ENCODE results near the gene HHIPL1. TPM values are rescaled to one million over a fixed set of nuclear protein-coding genes. Genes with fewer than 3 reads are reported as not detected.
A peak's percentile ranks its signal among the peaks of the same experiment; 100 is the strongest.

HHIPL1 gene
- polyA plus RNA-seq, 2 donors: 0.14 to 0.28 TPM

GRCh38 chr14:99609245-99610170 is 35.4 kb upstream of the HHIPL1 start:
- 66 to 75% methylated on average over 10 of the region's 10 CpGs for WGBS, 2 donors
- H3K36me3 ChIP-seq (ENCODE audit: control insufficient read depth in 2 of 2, insufficient read depth in 2 of 2, low read length in 1 of 2): no peaks in the 10 kb centered on the region
- H3K27ac ChIP-seq (ENCODE audit: low read depth in 2 of 2, low read length in 1 of 2): no peak overlapping the region
- no peak overlapping the region for H3K4me3 ChIP-seq (ENCODE audit: low read depth in 1 of 2, low read length in 2 of 2)
- H3K27me3 ChIP-seq (ENCODE audit: control insufficient read depth in 1 of 2, insufficient read depth in 2 of 2, low read length in 2 of 2): no peaks in the 10 kb centered on the region
- H3K4me1 ChIP-seq (ENCODE audit: control insufficient read depth in 2 of 2, insufficient read depth in 2 of 2, low read length in 1 of 2): peaks cover 9 to 14% of the 10 kb centered on the region in 2 donors
- H3K9me3 ChIP-seq (ENCODE audit: control insufficient read depth in 2 of 2, insufficient read depth in 1 of 2, low read depth in 1 of 2, low read length in 1 of 2): no peaks in the 10 kb centered on the region

GRCh38 chr14:99611646-99612045 is 33.3 kb upstream of the HHIPL1 start:
- H3K4me1 ChIP-seq (ENCODE audit: control insufficient read depth in 2 of 2, insufficient read depth in 2 of 2, low read length in 1 of 2): peaks cover 6 to 8% of the 10 kb centered on the region in 2 donors
- peak overlapping the region; percentile 84 to 90 for H3K27ac ChIP-seq (ENCODE audit: low read depth in 2 of 2, low read length in 1 of 2)
- WGBS, 2 donors: 84 to 92% methylated on average over 4 of the region's 4 CpGs
- no peaks in the 10 kb centered on the region for H3K9me3 ChIP-seq (ENCODE audit: control insufficient read depth in 2 of 2, insufficient read depth in 1 of 2, low read depth in 1 of 2, low read length in 1 of 2)
- H3K27me3 ChIP-seq (ENCODE audit: control insufficient read depth in 1 of 2, insufficient read depth in 2 of 2, low read length in 2 of 2): no peaks in the 10 kb centered on the region
- no peak overlapping the region for H3K4me3 ChIP-seq (ENCODE audit: low read depth in 1 of 2, low read length in 2 of 2)
- no peaks in the 10 kb centered on the region for H3K36me3 ChIP-seq (ENCODE audit: control insufficient read depth in 2 of 2, insufficient read depth in 2 of 2, low read length in 1 of 2)

GRCh38 chr14:99612071-99612737 is 32.7 kb upstream of the HHIPL1 start:
- Histone ChIP-seq H3K9me3 (ENCODE audit: control insufficient read depth in 2 of 2, insufficient read depth in 1 of 2, low read depth in 1 of 2, low read length in 1 of 2) (no peaks in the 10 kb centered on the region), H3K27me3 (ENCODE audit: control insufficient read depth in 1 of 2, insufficient read depth in 2 of 2, low read length in 2 of 2) (no peaks in the 10 kb centered on the region), H3K36me3 (ENCODE audit: control insufficient read depth in 2 of 2, insufficient read depth in 2 of 2, low read length in 1 of 2) (no peaks in the 10 kb centered on the region), H3K4me1 (ENCODE audit: control insufficient read depth in 2 of 2, insufficient read depth in 2 of 2, low read length in 1 of 2) (peaks cover 6 to 8% of the 10 kb centered on the region in 2 donors), H3K4me3 (ENCODE audit: low read depth in 1 of 2, low read length in 2 of 2) (peak overlapping the region in 1 of 2 donors; percentile 0), H3K27ac (ENCODE audit: low read depth in 2 of 2, low read length in 1 of 2) (peak overlapping the region; percentile 94 to 98)
- 50 to 51% methylated on average over 11 of the region's 11 CpGs for WGBS, 2 donors

GRCh38 chr14:99612738-99613330 is 32.1 kb upstream of the HHIPL1 start:
- Histone ChIP-seq H3K27ac (ENCODE audit: low read depth in 2 of 2, low read length in 1 of 2) (peak overlapping the region; percentile 94 to 98), H3K36me3 (ENCODE audit: control insufficient read depth in 2 of 2, insufficient read depth in 2 of 2, low read length in 1 of 2) (no peaks in the 10 kb centered on the region), H3K4me1 (ENCODE audit: control insufficient read depth in 2 of 2, insufficient read depth in 2 of 2, low read length in 1 of 2) (peaks cover 6 to 8% of the 10 kb centered on the region in 2 donors), H3K4me3 (ENCODE audit: low read depth in 1 of 2, low read length in 2 of 2) (peak overlapping the region in 1 of 2 donors; percentile 0), H3K9me3 (ENCODE audit: control insufficient read depth in 2 of 2, insufficient read depth in 1 of 2, low read depth in 1 of 2, low read length in 1 of 2) (no peaks in the 10 kb centered on the region), H3K27me3 (ENCODE audit: control insufficient read depth in 1 of 2, insufficient read depth in 2 of 2, low read length in 2 of 2) (no peaks in the 10 kb centered on the region)
- WGBS, 2 donors: 47 to 65% methylated on average over 8 of the region's 8 CpGs

GRCh38 chr14:99615497-99616157 is 29.3 kb upstream of the HHIPL1 start:
- peak overlapping the region in 1 of 2 donors; percentile 45 for H3K27ac ChIP-seq (ENCODE audit: low read depth in 2 of 2, low read length in 1 of 2)
- WGBS, 2 donors: 17 to 34% methylated on average over 7 of the region's 7 CpGs
- H3K4me3 ChIP-seq (ENCODE audit: low read depth in 1 of 2, low read length in 2 of 2): no peak overlapping the region
- no peaks in the 10 kb centered on the region for H3K36me3 ChIP-seq (ENCODE audit: control insufficient read depth in 2 of 2, insufficient read depth in 2 of 2, low read length in 1 of 2)
- no peaks in the 10 kb centered on the region for H3K9me3 ChIP-seq (ENCODE audit: control insufficient read depth in 2 of 2, insufficient read depth in 1 of 2, low read depth in 1 of 2, low read length in 1 of 2)
- H3K27me3 ChIP-seq (ENCODE audit: control insufficient read depth in 1 of 2, insufficient read depth in 2 of 2, low read length in 2 of 2): no peaks in the 10 kb centered on the region
- H3K4me1 ChIP-seq (ENCODE audit: control insufficient read depth in 2 of 2, insufficient read depth in 2 of 2, low read length in 1 of 2): peaks cover 6 to 8% of the 10 kb centered on the region in 2 donors

GRCh38 chr14:99616832-99617800 is 27.8 kb upstream of the HHIPL1 start:
- peaks cover 6 to 9% of the 10 kb centered on the region in 2 donors for H3K4me1 ChIP-seq (ENCODE audit: control insufficient read depth in 2 of 2, insufficient read depth in 2 of 2, low read length in 1 of 2)
- WGBS, 2 donors: 79% methylated on average over 16 of the region's 16 CpGs
- no peaks in the 10 kb centered on the region for H3K36me3 ChIP-seq (ENCODE audit: control insufficient read depth in 2 of 2, insufficient read depth in 2 of 2, low read length in 1 of 2)
- no peaks in the 10 kb centered on the region for H3K9me3 ChIP-seq (ENCODE audit: control insufficient read depth in 2 of 2, insufficient read depth in 1 of 2, low read depth in 1 of 2, low read length in 1 of 2)
- H3K27me3 ChIP-seq (ENCODE audit: control insufficient read depth in 1 of 2, insufficient read depth in 2 of 2, low read length in 2 of 2): no peaks in the 10 kb centered on the region
- H3K27ac ChIP-seq (ENCODE audit: low read depth in 2 of 2, low read length in 1 of 2): no peak overlapping the region
- no peak overlapping the region for H3K4me3 ChIP-seq (ENCODE audit: low read depth in 1 of 2, low read length in 2 of 2)

- peaks cover 0 to 13% of the 10 kb centered on the region in 2 donors for H3K4me1 ChIP-seq (ENCODE audit: control insufficient read depth in 2 of 2, insufficient read depth in 2 of 2, low read length in 1 of 2)
- H3K27ac ChIP-seq (ENCODE audit: low read depth in 2 of 2, low read length in 1 of 2): peak overlapping the region in 1 of 2 donors; percentile 53
- H3K27me3 ChIP-seq (ENCODE audit: control insufficient read depth in 1 of 2, insufficient read depth in 2 of 2, low read length in 2 of 2): no peaks in the 10 kb centered on the region
- no peak overlapping the region for H3K4me3 ChIP-seq (ENCODE audit: low read depth in 1 of 2, low read length in 2 of 2)
- H3K36me3 ChIP-seq (ENCODE audit: control insufficient read depth in 2 of 2, insufficient read depth in 2 of 2, low read length in 1 of 2): no peaks in the 10 kb centered on the region
- WGBS, 2 donors: 58 to 69% methylated on average over 13 of the region's 13 CpGs
- no peaks in the 10 kb centered on the region for H3K9me3 ChIP-seq (ENCODE audit: control insufficient read depth in 2 of 2, insufficient read depth in 1 of 2, low read depth in 1 of 2, low read length in 1 of 2)
These were observed 24.8 kb upstream of the HHIPL1 start for GRCh38 chr14:99619835-99620834.

GRCh38 chr14:99621948-99622347 is 23.0 kb upstream of the HHIPL1 start:
- Histone ChIP-seq H3K36me3 (ENCODE audit: control insufficient read depth in 2 of 2, insufficient read depth in 2 of 2, low read length in 1 of 2) (no peaks in the 10 kb centered on the region), H3K4me1 (ENCODE audit: control insufficient read depth in 2 of 2, insufficient read depth in 2 of 2, low read length in 1 of 2) (peaks cover 0 to 15% of the 10 kb centered on the region in 2 donors)
- WGBS, 2 donors: 69 to 77% methylated on average over 6 of the region's 6 CpGs

More at GRCh38 chr14:99621948-99622347, 23.0 kb upstream of the HHIPL1 start:
- Histone ChIP-seq H3K27ac (ENCODE audit: low read depth in 2 of 2, low read length in 1 of 2) (peak overlapping the region; percentile 64 to 89), H3K27me3 (ENCODE audit: control insufficient read depth in 1 of 2, insufficient read depth in 2 of 2, low read length in 2 of 2) (no peaks in the 10 kb centered on the region), H3K9me3 (ENCODE audit: control insufficient read depth in 2 of 2, insufficient read depth in 1 of 2, low read depth in 1 of 2, low read length in 1 of 2) (no peaks in the 10 kb centered on the region), H3K4me3 (ENCODE audit: low read depth in 1 of 2, low read length in 2 of 2) (no peak overlapping the region)
